M059J (cell line): ENCODE data around the gene ATPAF1. TPM values are rescaled to one million over a fixed set of nuclear protein-coding genes. Genes with fewer than 3 reads are reported as not detected.
"Not testable (repeated sequence)": the region's sequence is repeated elsewhere in the genome, so short reads cannot be mapped to it uniquely, and the experiment has no call there.

Experiments used
- DNase-seq: peaks from one replicate; pipeline ENCODE4 v3.0.0-alpha.2; 2012; ENCODE audit warnings: low read depth
- total RNA-seq: library from RNA; depleted of rRNA; stranded (reverse); fragments of >200 nt; shearing (Covaris generic); gene quantifications from 2 replicates; pipeline ENCODE4 v1.2.3, GENCODE V29; 2014

Gene ATPAF1
- total RNA-seq, 1 experiment from 2014 or later, result 94.2 TPM

- DNase-seq, result no peak
Measured at GRCh38 chr1:46681333-46682034, 13.3 kb upstream of the ATPAF1 start.

GRCh38 chr1:46679789-46680573, 11.8 kb upstream of the ATPAF1 start:
- no peak for DNase-seq

- DNase-seq, result no peak
Measured at GRCh38 chr1:46677339-46677738, 9.2 kb upstream of the ATPAF1 start.

DNA sequence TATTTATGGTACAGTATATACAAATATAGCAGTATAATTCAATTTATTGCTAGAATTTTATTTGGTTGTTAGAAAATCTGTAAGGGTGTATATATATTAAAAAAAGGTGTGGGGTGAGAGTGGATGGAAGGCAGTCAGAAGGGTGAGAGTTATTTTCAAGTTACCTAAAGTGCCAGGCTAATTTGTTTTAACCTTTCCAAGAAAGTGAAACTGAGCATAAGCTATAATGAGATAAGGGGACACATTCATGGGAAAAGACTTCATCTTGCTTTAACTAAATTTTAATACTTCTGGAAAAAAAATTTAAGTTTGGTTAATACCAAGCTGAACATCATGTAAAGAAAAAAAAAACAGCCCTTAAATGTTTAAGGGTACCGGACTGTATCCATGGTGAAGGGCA, 8.4 kb upstream of the ATPAF1 start:
- DNase-seq, result no peak

DNA sequence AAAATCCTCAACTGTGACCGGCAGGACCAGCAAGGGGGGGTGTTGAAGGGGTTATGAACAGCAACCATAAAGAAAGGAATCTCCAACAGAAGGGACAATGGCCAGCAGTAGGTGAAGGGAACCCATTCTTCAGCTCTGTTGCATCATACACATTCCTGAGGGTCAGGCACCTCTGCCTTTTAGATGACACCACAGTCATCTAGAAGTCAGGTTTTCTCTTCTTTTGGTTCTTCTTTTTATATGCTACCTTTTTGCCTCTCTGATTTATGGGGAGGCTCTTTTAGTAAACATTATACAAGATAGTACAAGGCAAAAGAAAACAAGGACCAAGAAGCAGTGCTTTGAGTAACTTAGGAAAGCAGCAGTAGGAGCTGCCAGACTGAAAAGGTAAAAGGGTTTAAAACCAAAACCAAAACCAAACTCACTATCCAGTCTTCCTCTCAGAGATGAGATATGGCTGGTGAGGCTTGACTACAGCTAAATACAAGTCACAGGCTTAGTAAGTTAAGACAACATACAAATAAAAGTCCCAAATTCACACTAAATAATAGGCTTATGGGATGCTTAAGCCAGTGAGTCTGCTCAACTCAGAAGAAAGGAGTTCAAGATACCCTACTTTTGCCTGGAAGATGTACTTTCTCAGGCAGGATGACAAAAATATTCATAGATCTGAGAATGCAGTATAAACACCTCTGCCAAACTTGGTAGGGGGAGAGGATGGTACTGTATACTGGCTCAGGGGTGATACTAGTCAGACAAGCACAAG, 7.6 kb upstream of the ATPAF1 start:
- no peak for DNase-seq

DNA sequence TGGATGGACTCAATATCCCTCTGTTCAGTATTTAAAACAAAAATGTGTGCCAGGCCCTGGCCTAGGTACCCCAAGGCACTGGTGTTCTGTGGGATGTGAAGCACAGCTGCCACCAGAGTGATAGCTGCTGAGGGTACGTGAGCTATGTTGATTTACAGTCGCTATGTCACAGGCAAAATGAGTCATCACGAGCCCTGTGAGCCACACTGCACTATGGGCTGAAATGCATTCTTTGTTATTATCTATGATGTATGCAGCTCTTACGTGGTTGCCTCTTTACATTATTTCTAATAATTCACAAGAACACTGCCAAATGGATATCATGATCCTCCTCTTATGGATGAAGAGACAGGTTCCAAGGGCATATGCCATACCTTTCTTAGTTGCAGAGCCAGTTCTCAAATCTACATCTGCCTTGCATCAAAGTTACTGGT, 5.6 kb upstream of the ATPAF1 start:
- DNase-seq, result peak; percentile 62

- DNase-seq, result no peak
Measured at GRCh38 chr1:46672696-46673095, 4.5 kb upstream of the ATPAF1 start.

GRCh38 chr1:46671554-46671953, 3.4 kb upstream of the ATPAF1 start, which contains the start of gene TEX38:
TEX38 (plus strand) TSS chr1:46671854; CDS start chr1:46671935, 81 bp downstream.
- DNase-seq, result no peak

GRCh38 chr1:46670134-46670533, 2.0 kb upstream of the ATPAF1 start:
- no peak for DNase-seq

- no peak for DNase-seq
Measured at GRCh38 chr1:46665983-46666382, 2.2 kb downstream of the ATPAF1 start.

DNA sequence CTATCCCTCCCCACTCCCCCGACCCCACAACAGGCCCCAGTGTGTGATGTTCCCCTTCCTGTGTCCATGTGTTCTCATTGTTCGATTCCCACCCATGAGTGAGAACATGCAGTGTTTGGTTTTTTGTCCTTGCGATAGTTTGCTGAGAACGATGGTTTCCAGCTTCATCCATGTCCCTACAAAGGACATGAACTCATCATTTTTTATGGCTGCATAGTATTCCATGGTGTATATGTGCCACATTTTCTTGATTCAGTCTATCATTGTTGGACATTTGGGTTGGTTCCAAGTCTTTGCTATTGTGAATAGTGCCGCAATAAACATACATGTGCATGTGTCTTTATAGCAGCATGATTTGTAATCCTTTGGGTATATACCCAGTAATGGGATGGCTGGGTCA, 5.2 kb downstream of the ATPAF1 start:
- DNase-seq, result not testable (repeated sequence)

GRCh38 chr1:46660116-46660515, 8.0 kb downstream of the ATPAF1 start:
- DNase-seq, result not testable (repeated sequence)

GRCh38 chr1:46659307-46659870, 8.8 kb downstream of the ATPAF1 start:
- no peak for DNase-seq

DNA sequence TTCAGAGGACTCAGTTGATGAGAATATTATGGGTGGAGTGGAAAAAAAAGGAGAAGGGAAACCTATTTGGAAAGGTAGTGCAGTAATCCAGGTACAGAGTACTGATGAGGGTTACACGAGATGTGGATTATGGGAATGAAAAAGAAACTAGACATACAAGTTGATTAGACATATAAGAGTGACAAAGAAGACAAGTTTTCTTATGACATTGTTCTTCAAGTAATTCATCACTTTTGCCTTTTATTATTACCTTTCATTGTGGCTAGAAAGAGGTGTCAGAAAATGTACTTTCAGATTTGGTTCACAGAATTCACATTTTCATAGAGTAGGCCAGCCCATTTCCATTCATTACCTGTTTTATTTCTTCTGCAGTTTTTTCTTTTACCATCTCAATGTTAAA, 10.4 kb downstream of the ATPAF1 start:
- no peak for DNase-seq

GRCh38 chr1:46656643-46657042, 11.5 kb downstream of the ATPAF1 start:
- DNase-seq, result no peak

DNA sequence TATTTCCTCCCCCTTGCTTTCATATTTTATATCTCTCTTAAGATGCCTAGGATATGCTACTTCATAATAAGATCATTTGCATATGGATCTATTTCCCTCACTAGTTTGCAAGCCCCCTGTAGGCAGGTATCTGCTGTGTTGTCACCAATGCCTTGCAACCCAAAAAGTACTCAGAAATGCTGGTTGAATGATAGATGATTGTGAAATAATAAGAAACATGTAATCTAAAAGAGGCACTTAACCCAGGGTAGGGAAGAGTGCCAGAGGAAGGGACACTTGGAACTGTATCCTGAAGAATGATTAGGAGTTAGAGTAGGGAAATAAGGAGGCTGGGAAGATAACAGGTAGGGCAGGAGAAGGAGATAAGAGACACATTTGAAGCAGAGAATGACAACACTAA, 12.3 kb downstream of the ATPAF1 start:
- DNase-seq, result no peak

DNA sequence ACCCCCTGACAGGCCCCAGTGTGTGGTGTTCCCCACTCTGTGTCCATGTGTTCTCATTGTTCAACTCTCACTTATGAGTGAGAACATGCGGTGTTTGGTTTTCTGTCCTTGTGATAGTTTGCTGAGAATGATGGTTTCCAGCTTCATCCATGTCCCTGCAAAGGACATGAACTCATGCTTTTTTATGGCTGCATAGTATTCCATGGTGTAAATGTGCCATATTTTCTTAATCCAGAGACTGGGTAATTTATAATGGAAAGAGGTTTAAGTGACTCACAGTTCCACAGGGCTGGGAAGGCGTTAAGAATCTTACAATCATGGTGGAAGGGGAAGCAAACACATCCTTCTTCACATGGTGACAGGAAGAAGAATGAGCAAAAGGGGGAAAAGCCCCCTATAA, 13.5 kb downstream of the ATPAF1 start:
- not testable (repeated sequence) for DNase-seq

- DNase-seq, result no peak
Measured at GRCh38 chr1:46654012-46654411, 14.2 kb downstream of the ATPAF1 start.

- no peak for DNase-seq
Measured at GRCh38 chr1:46653405-46653958, 14.7 kb downstream of the ATPAF1 start.

GRCh38 chr1:46652321-46653100, 15.7 kb downstream of the ATPAF1 start:
- DNase-seq, result no peak

DNA sequence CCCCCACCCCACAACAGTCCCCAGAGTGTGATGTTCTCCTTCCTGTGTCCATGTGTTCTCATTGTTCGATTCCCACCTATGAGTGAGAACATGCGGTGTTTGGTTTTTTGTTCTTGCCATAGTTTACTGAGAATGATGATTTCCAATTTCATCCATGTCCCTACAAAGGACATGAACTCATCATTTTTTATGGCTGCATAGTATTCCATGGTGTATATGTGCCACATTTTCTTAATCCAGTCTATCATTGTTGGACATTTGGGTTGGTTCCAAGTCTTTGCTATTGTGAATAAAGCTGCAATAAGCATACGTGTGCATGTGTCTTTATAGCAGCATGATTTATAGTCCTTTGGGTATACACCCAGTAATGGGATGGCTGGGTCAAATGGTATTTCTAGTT, 17.0 kb downstream of the ATPAF1 start:
- DNase-seq, result not testable (repeated sequence)
